Parathyroid adenoma (tissue), 2 donors: Measurements from ENCODE around the gene BCL11A.

Source experiments
- H2AFZ ChIP-seq: fragments of 300-600 bp; sonication (generic); one replicate; pipeline ENCODE4 v1.7.0; 2017; ENCODE audit warnings: antibody characterized with exemption, mild to moderate bottlenecking
- H3K27ac ChIP-seq: fragments of 300-600 bp; sonication (generic); one replicate; pipeline ENCODE4 v1.7.0; 2017
- H3K27me3 ChIP-seq: fragments of 300-600 bp; sonication (generic); one replicate; pipeline ENCODE4 v1.7.0; 2017; ENCODE audit warnings: low read length; ENCODE audit not compliant: control insufficient read depth, insufficient read depth
- H3K36me3 ChIP-seq: fragments of 300-600 bp; sonication (generic); one replicate; pipeline ENCODE4 v1.7.0; 2017; ENCODE audit warnings: low read length; ENCODE audit not compliant: control insufficient read depth, insufficient read depth
- H3K4me1 ChIP-seq: fragments of 300-600 bp; sonication (generic); one replicate; pipeline ENCODE4 v1.7.0; 2017; ENCODE audit warnings: control low read depth
- H3K4me2 ChIP-seq: fragments of 300-600 bp; sonication (generic); one replicate; pipeline ENCODE4 v1.7.0; 2017; ENCODE audit warnings: low read length
- H3K4me3 ChIP-seq: fragments of 300-600 bp; sonication (generic); one replicate; pipeline ENCODE4 v1.7.0; 2017; ENCODE audit warnings: low read depth, low read length
- H3K79me2 ChIP-seq: fragments of 300-600 bp; sonication (generic); one replicate; pipeline ENCODE4 v1.7.0; 2017; ENCODE audit warnings: control low read depth
- H3K9ac ChIP-seq: fragments of 300-600 bp; sonication (generic); one replicate; pipeline ENCODE4 v1.7.0; 2017; ENCODE audit warnings: mild to moderate bottlenecking
- H3K9me3 ChIP-seq: fragments of 300-600 bp; sonication (generic); one replicate; pipeline ENCODE4 v1.7.0; 2017; ENCODE audit warnings: low read length; ENCODE audit not compliant: control insufficient read depth
- CTCF ChIP-seq: fragments of 300-600 bp; sonication (generic); IDR thresholded peaks from one replicate; pipeline ENCODE4 v1.7.0; 2017; ENCODE audit warnings: antibody characterized with exemption, mild to moderate bottlenecking
- donor health status: primary hyperparathyroidism.

BCL11A gene

DNA sequence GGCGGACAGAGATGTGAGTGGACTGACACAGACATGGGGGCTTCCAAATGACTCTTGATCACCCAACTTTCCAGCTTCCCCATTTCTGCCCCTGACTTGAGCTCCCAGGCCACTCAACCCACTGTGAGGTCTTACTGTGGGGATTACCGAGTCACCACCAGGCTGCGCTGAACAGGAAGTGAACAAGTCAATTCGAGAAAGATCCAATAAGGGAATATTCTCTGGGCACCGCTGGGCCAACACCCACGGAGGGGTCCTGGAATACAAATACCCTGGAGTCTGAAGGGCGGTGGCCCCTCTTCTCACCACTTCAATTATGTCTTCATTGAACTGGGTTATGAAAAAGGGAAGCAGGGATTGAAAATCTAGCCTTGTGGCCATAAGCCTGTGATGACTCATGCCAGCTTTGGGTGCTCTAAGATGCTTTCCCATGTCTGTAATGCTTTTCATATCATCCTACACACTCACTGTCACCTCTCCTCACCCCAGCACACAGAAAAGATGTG lies 37.7 kb downstream of the BCL11A start:
- no peaks in the 10 kb centered on the region for H3K9me3 ChIP-seq
- H3K4me2 ChIP-seq: no peak overlapping the region
- H3K27me3 ChIP-seq: no peaks in the 10 kb centered on the region
- H3K36me3 ChIP-seq: no peaks in the 10 kb centered on the region
- no peaks in the 10 kb centered on the region for H3K79me2 ChIP-seq
- no peak overlapping the region for H3K9ac ChIP-seq
- no peak for TF ChIP-seq CTCF
- no peaks in the 10 kb centered on the region for H3K4me1 ChIP-seq
- no peak overlapping the region for H2AFZ ChIP-seq
- no peak overlapping the region for H3K27ac ChIP-seq
- H3K4me3 ChIP-seq: no peak overlapping the region

DNA sequence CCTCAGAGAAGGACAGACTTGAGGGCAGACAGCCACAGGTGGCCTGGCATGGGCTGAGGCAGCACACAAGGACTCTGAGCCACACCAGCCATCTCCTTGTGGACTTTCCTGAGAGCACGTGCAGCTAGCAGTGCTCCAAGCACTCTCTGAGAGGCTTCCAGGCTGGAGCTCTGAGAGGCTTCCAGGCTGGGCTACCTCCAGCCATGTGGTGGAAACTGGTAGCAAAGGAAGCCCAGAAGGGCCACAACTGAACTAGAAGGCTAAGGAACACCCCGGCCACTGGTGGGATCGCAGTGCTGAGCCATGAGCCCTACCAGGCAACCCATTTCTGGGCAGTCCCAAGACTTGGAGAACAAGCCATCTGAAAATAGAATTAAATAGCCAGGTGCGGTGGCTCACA lies 39.5 kb downstream of the BCL11A start:
- Histone ChIP-seq H3K4me2 (no peak overlapping the region), H3K27me3 (no peaks in the 10 kb centered on the region), H3K9ac (no peak overlapping the region), H2AFZ (no peak overlapping the region), H3K27ac (no peak overlapping the region), H3K9me3 (no peaks in the 10 kb centered on the region), H3K4me3 (no peak overlapping the region), H3K4me1 (no peaks in the 10 kb centered on the region), H3K36me3 (no peaks in the 10 kb centered on the region), H3K79me2 (no peaks in the 10 kb centered on the region)
- no peak for TF ChIP-seq CTCF

DNA sequence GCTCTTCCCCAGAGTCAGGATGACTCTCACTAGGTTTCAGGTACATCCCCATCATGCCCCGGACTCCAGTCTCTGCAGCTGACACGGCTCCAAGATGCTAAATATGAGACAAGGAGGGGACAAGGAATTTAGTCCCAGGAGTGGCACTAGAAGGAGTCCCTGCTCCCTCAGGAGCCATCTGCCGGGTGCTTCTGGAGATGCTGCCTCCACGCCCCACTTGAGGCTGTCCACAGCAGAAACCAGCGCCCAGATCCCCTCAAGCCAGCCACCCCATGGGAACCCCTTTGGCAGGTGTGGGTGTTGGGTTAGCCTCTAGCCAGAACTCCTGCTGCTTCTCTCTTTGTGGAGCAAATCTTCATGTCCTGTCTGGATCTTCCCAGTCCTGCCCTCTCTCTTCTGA lies 40.3 kb downstream of the BCL11A start:
- no peaks in the 10 kb centered on the region for H3K9me3 ChIP-seq
- no peak for TF ChIP-seq CTCF
- no peak overlapping the region for H2AFZ ChIP-seq
- no peaks in the 10 kb centered on the region for H3K4me1 ChIP-seq
- no peak overlapping the region for H3K9ac ChIP-seq
- H3K27ac ChIP-seq: no peak overlapping the region
- no peak overlapping the region for H3K4me2 ChIP-seq
- H3K79me2 ChIP-seq: no peaks in the 10 kb centered on the region
- H3K27me3 ChIP-seq: no peaks in the 10 kb centered on the region
- no peak overlapping the region for H3K4me3 ChIP-seq
- no peaks in the 10 kb centered on the region for H3K36me3 ChIP-seq

DNA sequence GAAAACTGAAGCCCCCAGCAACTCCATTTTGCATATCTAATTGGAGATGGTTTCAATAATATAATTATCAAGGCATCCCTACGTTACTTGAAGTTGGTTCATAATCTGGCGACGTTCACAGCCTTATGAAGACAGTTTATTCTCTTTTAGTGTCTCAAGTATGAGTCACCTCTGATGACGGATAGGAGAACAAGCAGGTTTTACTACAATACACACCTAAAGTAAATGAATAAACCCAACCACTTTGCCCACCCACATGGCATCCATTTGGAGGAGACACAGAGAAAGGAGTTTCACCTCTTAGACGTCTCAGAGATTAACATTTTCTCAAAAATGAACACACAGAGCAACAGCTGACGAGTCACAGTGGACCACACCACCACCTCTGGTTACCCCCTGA lies 40.8 kb downstream of the BCL11A start:
- no peak overlapping the region for H2AFZ ChIP-seq
- H3K4me1 ChIP-seq: no peaks in the 10 kb centered on the region
- H3K9me3 ChIP-seq: no peaks in the 10 kb centered on the region
- no peaks in the 10 kb centered on the region for H3K36me3 ChIP-seq
- no peak overlapping the region for H3K27ac ChIP-seq
- no peaks in the 10 kb centered on the region for H3K79me2 ChIP-seq
- no peaks in the 10 kb centered on the region for H3K27me3 ChIP-seq
- no peak overlapping the region for H3K9ac ChIP-seq
- no peak for TF ChIP-seq CTCF
- no peak overlapping the region for H3K4me2 ChIP-seq
- H3K4me3 ChIP-seq: no peak overlapping the region

DNA sequence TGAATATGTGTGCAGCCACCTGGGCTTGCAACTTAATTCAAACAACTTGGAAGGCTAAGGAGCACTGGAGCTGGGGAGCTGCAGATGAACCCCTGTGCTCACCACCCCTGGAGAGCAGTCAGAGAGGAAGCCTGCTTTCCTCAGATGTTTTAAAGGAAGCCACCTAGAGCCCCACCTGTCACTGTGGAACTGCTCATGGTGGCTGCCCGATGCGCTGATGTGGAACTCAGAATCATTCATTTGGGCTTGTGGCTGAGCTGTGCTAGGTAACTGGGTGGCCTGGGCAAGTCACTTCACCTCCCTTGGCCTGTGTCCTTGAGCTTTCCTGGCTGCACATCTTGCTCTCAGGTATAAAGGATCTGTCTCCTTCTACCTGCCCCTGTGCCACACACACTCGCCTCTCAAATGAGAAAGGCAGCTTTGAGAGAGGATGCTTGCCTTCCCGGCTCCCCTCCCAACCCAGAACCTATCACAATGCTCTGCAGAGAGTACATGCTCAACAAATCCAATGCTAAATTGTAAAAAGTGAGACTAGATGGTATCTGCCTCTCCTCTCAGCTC lies 41.3 kb downstream of the BCL11A start:
- Histone ChIP-seq H3K4me3 (no peak overlapping the region), H3K79me2 (no peaks in the 10 kb centered on the region), H3K36me3 (no peaks in the 10 kb centered on the region), H3K4me2 (no peak overlapping the region), H3K9me3 (no peaks in the 10 kb centered on the region), H3K27me3 (no peaks in the 10 kb centered on the region), H3K4me1 (no peaks in the 10 kb centered on the region), H3K9ac (no peak overlapping the region), H2AFZ (no peak overlapping the region), H3K27ac (no peak overlapping the region)
- TF ChIP-seq CTCF: no peak
